Measurements from ENCODE around the gene ENPP1. TPM values are rescaled to one million over a fixed set of nuclear protein-coding genes. Genes with fewer than 3 reads are reported as not detected.

Gene ENPP1
- total RNA-seq, 2 donors from 2014 or later, result 13.5 to 13.6 TPM

- intact Hi-C loops (cut with DNase I), result loop anchor here in 1 of 2 donors (10.0 kb wide), 1 partner anchor 285 kb away; no protein-coding TSS in a partner anchor
- no peak for DNase-seq (ENCODE audit: low spot score)
Observed at GRCh38 chr6:131929976-131930375, 122.2 kb downstream of the ENPP1 start.

GRCh38 chr6:131931063-131931750, 123.4 kb downstream of the ENPP1 start:
- intact Hi-C loops (cut with DNase I), result loop anchor here in 1 of 2 donors (10.0 kb wide), 1 partner anchor 284 kb away; no protein-coding TSS in a partner anchor
- no peak for DNase-seq (ENCODE audit: low spot score)

GRCh38 chr6:131936156-131936555, 128.3 kb downstream of the ENPP1 start:
- intact Hi-C loops (cut with DNase I), result loop anchor here in 1 of 2 donors (10.0 kb wide), 1 partner anchor 279 kb away; no protein-coding TSS in a partner anchor
- no peak for DNase-seq (ENCODE audit: low spot score)

GRCh38 chr6:131937226-131937625, 129.4 kb downstream of the ENPP1 start:
- intact Hi-C loops (cut with DNase I), result loop anchor here in 1 of 2 donors (10.0 kb wide), 1 partner anchor 278 kb away; no protein-coding TSS in a partner anchor
- no peak for DNase-seq (ENCODE audit: low spot score)

GRCh38 chr6:131937703-131938631, 130.1 kb downstream of the ENPP1 start:
- intact Hi-C loops (cut with DNase I), result loop anchor here in 1 of 2 donors (10.0 kb wide), 1 partner anchor 277 kb away; no protein-coding TSS in a partner anchor
- no peak for DNase-seq (ENCODE audit: low spot score)

Small RNA genes within 50 kb of the gene (microRNA-seq; reads per million reads assigned to microRNA genes)
- 0 reads per million in 2 donors for gene MIR548H5 (ENCODE audit: borderline microRNAs expressed in 2 of 2)

Other genes with a start within 250 kb of the ENPP1 start
- 1 to 10 TPM; 1.8 TPM for gene ARG1, start 234.8 kb upstream of the ENPP1 start, total RNA-seq
- 10 to 100 TPM; 19.0 to 22.2 TPM for gene MED23, start 179.8 kb upstream of the ENPP1 start, total RNA-seq
- under 1 TPM; 0.48 to 0.56 TPM for gene ENPP3, start 170.7 kb upstream of the ENPP1 start, total RNA-seq
- not detected for gene OR2A4, start 106.6 kb upstream of the ENPP1 start, total RNA-seq
- gene CTAGE9, start 97.0 kb upstream of the ENPP1 start, total RNA-seq, result not detected
- gene CCN2, start 143.4 kb downstream of the ENPP1 start, total RNA-seq, result 100 to 1,000 TPM; 357 to 408 TPM

Data from posterior vena cava (tissue), 2 donors.